HCT116 (cell line): ENCODE results near the gene CCDC87. TPM values are rescaled to one million over a fixed set of nuclear protein-coding genes. Genes with fewer than 3 reads are reported as not detected.

Source experiments
- ATAC-seq: fragments of 200-7000 bp; cut with Tn5 transposase; 2 replicates; pipeline ENCODE4 v1.9.1; 2020; ENCODE audit warnings: mild to moderate bottlenecking, moderate library complexity
- BruUV-seq: library from RNA; stranded (reverse); fragments of 400-500 nt; replicated peaks from 2 replicates; lab custom pipeline; 2021; lab: Mats Ljungman, UMichigan
- CTCF ChIA-PET: fragments of 300-600 bp; sonication (Branson Sonifier 250); formaldehyde crosslinking; loops from one replicate; lab custom pipeline; 2021; ENCODE audit warnings: antibody characterized with exemption; lab: Charles Lee
- POLR2A ChIA-PET: fragments of 300-600, 350-600 bp; sonication (Branson Sonifier 250); formaldehyde crosslinking; loops from one replicate; lab custom pipeline; 2021; ENCODE audit warnings: antibody characterized with exemption; lab: Charles Lee
- RAD21 ChIA-PET, 2 experiments: fragments of 300-600 bp; sonication (Branson Sonifier 250); formaldehyde crosslinking; loops; one replicate each; lab custom pipeline; 2023; ENCODE audit warnings: low total read pairs in 2 of 2; ENCODE audit not compliant: uncharacterized antibody in 2 of 2, unreplicated experiment in 2 of 2, low non-redundant PET in 1 of 2; lab: Charles Lee
- DNase-seq: peaks from one replicate; pipeline ENCODE4 v3.0.0-alpha.2; 2010; ENCODE audit warnings: low read depth, low spot score
- H2AFZ ChIP-seq: fragments of 200-600 bp; shearing (Covaris generic), sonication (generic); 2 replicates; pipeline ENCODE4 v1.6.1; 2017; ENCODE audit warnings: low read depth, mixed run types, mixed read lengths, antibody characterized with exemption, low read length; ENCODE audit not compliant: poor library complexity, severe bottlenecking
- H3K27ac ChIP-seq: 2 replicates; pipeline ENCODE4 v1.5.1; 2012; ENCODE audit warnings: low read depth, low read length
- H3K27me3 ChIP-seq: fragments of 200-600 bp; sonication (generic); 2 replicates; pipeline ENCODE4 v1.6.1; 2016; ENCODE audit warnings: mixed run types, low read length, mixed read lengths; ENCODE audit not compliant: insufficient read depth
- H3K36me3 ChIP-seq, 2 experiments: fragments of 200-500 bp in 1 of 2; fragments of 200-600 bp in 1 of 2; sonication (Bioruptor generic) in 1 of 2; sonication (generic) in 1 of 2; 2 replicates each; pipeline versions ENCODE4 v1.5.1 to v1.6.1; 2014 to 2016; ENCODE audit warnings: low read length in 2 of 2, inconsistent platforms in 1 of 2, mixed read lengths in 1 of 2, mixed run types in 1 of 2; ENCODE audit not compliant: insufficient read depth in 2 of 2, control insufficient read depth in 1 of 2
- H3K4me1 ChIP-seq, 2 experiments: fragments of 200-600 bp in 1 of 2; sonication (generic) in 1 of 2; 2 replicates each; pipeline versions ENCODE4 v1.5.1 to v1.6.1; 2012 to 2017; ENCODE audit warnings: low read length in 2 of 2, inconsistent platforms in 1 of 2, mild to moderate bottlenecking in 1 of 2, mixed read lengths in 1 of 2, mixed run types in 1 of 2, moderate library complexity in 1 of 2; ENCODE audit not compliant: insufficient read depth in 2 of 2, control insufficient read depth in 1 of 2
- H3K4me2 ChIP-seq: fragments of 200-600 bp; sonication (generic); 2 replicates; pipeline ENCODE4 v1.6.1; 2017; ENCODE audit warnings: mixed run types, low read length, mixed read lengths
- H3K4me3 ChIP-seq, 2 experiments: fragments of 200-600 bp in 1 of 2; sonication (generic) in 1 of 2; replicated peaks in 1 of 2; 2 replicates each; pipeline ENCODE4 v1.5.1; 2011 to 2016; ENCODE audit warnings: low read length in 2 of 2, control low read depth in 1 of 2, low read depth in 1 of 2, mild to moderate bottlenecking in 1 of 2, mixed read lengths in 1 of 2, mixed run types in 1 of 2
- H3K79me2 ChIP-seq: fragments of 200-600 bp; sonication (generic); 2 replicates; pipeline ENCODE4 v1.6.1; 2017; ENCODE audit warnings: mild to moderate bottlenecking, mixed run types, low read length, moderate library complexity, mixed read lengths; ENCODE audit not compliant: insufficient read depth
- H3K9ac ChIP-seq: fragments of 200-600 bp; sonication (generic); 2 replicates; pipeline ENCODE4 v1.6.1; 2016; ENCODE audit warnings: low read length, mixed read lengths
- H3K9me2 ChIP-seq: fragments of 200-600 bp; sonication (generic), shearing (Covaris generic); 2 replicates; pipeline ENCODE4 v1.6.1; 2017; ENCODE audit warnings: mixed run types, mild to moderate bottlenecking, moderate library complexity; ENCODE audit not compliant: insufficient read depth
- H3K9me3 ChIP-seq, 2 experiments: fragments of 200-500 bp in 1 of 2; fragments of 200-600 bp in 1 of 2; sonication (Bioruptor generic) in 1 of 2; sonication (generic) in 1 of 2; 2 replicates each; pipeline ENCODE4 v1.6.1; 2014 to 2017; ENCODE audit warnings: low read length in 2 of 2, mixed read lengths in 2 of 2, inconsistent platforms in 1 of 2, low read depth in 1 of 2, mild to moderate bottlenecking in 1 of 2, mixed run types in 1 of 2, moderate library complexity in 1 of 2; ENCODE audit not compliant: control insufficient read depth in 1 of 2, insufficient read depth in 1 of 2
- H4K20me1 ChIP-seq: fragments of 200-600 bp; sonication (generic), shearing (Covaris generic); 2 replicates; pipeline ENCODE4 v1.6.1; 2017; ENCODE audit warnings: mixed run types, mild to moderate bottlenecking, moderate library complexity; ENCODE audit not compliant: insufficient read depth
- ATF3 ChIP-seq: IDR thresholded peaks from 2 replicates; pipeline ENCODE4 v1.6.1; 2012
- CBX3 ChIP-seq: IDR thresholded peaks from 2 replicates; pipeline ENCODE4 v1.6.1; 2012; ENCODE audit warnings: low read depth
- CTCF ChIP-seq, 3 experiments: fragments of 200-600 bp in 1 of 3; sonication (generic) in 1 of 3; IDR thresholded peaks in 2 of 3; conservative IDR thresholded peaks in 1 of 3; 2 replicates each; pipeline ENCODE4 v1.5.1; 2012 to 2017; ENCODE audit warnings: low read depth in 2 of 3, low read length in 2 of 3, antibody characterized with exemption in 1 of 3, borderline replicate concordance in 1 of 3, control low read depth in 1 of 3, mild to moderate bottlenecking in 1 of 3, mixed read lengths in 1 of 3, mixed run types in 1 of 3, moderate library complexity in 1 of 3; ENCODE audit not compliant: insufficient read depth in 1 of 3
- EGR1 ChIP-seq: IDR thresholded peaks from 2 replicates; pipeline ENCODE4 v1.6.1; 2012; ENCODE audit warnings: low read depth
- ELF1 ChIP-seq: IDR thresholded peaks from 2 replicates; pipeline ENCODE4 v1.6.1; 2012; ENCODE audit warnings: low read depth, borderline replicate concordance
- EZH2 ChIP-seq: fragments of 200-600 bp; sonication (generic); IDR thresholded peaks from 2 replicates; pipeline ENCODE4 v1.6.1; 2017; ENCODE audit warnings: antibody characterized with exemption, mixed run types
- EZH2phosphoT487 ChIP-seq: fragments of 200-600 bp; IDR thresholded peaks from 2 replicates; pipeline ENCODE4 v1.6.1; 2018; ENCODE audit warnings: antibody characterized with exemption, borderline replicate concordance
- JUND ChIP-seq: IDR thresholded peaks from 2 replicates; pipeline ENCODE4 v1.6.1; 2012
- MAX ChIP-seq: IDR thresholded peaks from 2 replicates; pipeline ENCODE4 v1.6.1; 2012
- POLR2A ChIP-seq: IDR thresholded peaks from 2 replicates; pipeline ENCODE4 v1.7.0; 2011; ENCODE audit warnings: borderline replicate concordance; ENCODE audit not compliant: insufficient read depth, insufficient read length; ENCODE audit errors: extremely low read depth
- POLR2AphosphoS5 ChIP-seq: IDR thresholded peaks from 2 replicates; pipeline ENCODE4 v1.6.1; 2011; ENCODE audit warnings: mild to moderate bottlenecking, low read depth, low read length, moderate library complexity
- RAD21 ChIP-seq: IDR thresholded peaks from 2 replicates; pipeline ENCODE4 v1.6.1; 2012; ENCODE audit warnings: low read depth, mild to moderate bottlenecking
- REST ChIP-seq: IDR thresholded peaks from 2 replicates; pipeline ENCODE4 v1.6.1; 2012; ENCODE audit warnings: low read depth
- SP1 ChIP-seq: IDR thresholded peaks from 2 replicates; pipeline ENCODE4 v1.6.1; 2012; ENCODE audit warnings: low read depth
- SRF ChIP-seq: IDR thresholded peaks from 2 replicates; pipeline ENCODE4 v1.6.1; 2012; ENCODE audit warnings: low read depth
- TCF7L2 ChIP-seq: IDR thresholded peaks from 2 replicates; pipeline ENCODE4 v1.7.0; 2011; ENCODE audit warnings: borderline replicate concordance, inconsistent platforms; ENCODE audit not compliant: insufficient read depth, insufficient read length; ENCODE audit errors: extremely low read depth
- YY1 ChIP-seq: IDR thresholded peaks from 2 replicates; pipeline ENCODE4 v1.6.1; 2011; ENCODE audit warnings: low read length, low read depth, moderate library complexity, mild to moderate bottlenecking; ENCODE audit not compliant: insufficient replicate concordance; ENCODE audit errors: extremely low read depth
- ZBTB33 ChIP-seq: IDR thresholded peaks from 2 replicates; pipeline ENCODE4 v1.6.1; 2011; ENCODE audit warnings: mild to moderate bottlenecking, low read length, moderate library complexity; ENCODE audit not compliant: insufficient replicate concordance; ENCODE audit errors: extremely low read depth
- ZNF274 ChIP-seq: fragments of 200-500 bp; sonication (Bioruptor generic); IDR thresholded peaks from 2 replicates; pipeline ENCODE4 v1.6.1; 2014; ENCODE audit warnings: mild to moderate bottlenecking, low read depth, low read length, inconsistent platforms
- intact Hi-C: fragments of 100-400 bp; cut with micrococcal nuclease; formaldehyde crosslinking; loops from 2 replicates; pipeline ENCODE4 v1.10.0; 2022
- total RNA-seq: library from RNA; stranded (reverse); gene quantifications from one replicate; pipeline ENCODE4 v1.2.1, GENCODE V29; 2021; ENCODE audit not compliant: unreplicated experiment

CCDC87 gene
- total RNA-seq, 1 experiment from 2014 or later, result 0.39 TPM

GRCh38 chr11:66566221-66566620 is 26.6 kb downstream of the CCDC87 start:
- no peaks in the 10 kb centered on the region for H3K36me3 ChIP-seq
- H4K20me1 ChIP-seq, result no peaks in the 10 kb centered on the region
- BruUV-seq, result no TSS peak
- no peak overlapping the region for H3K27ac ChIP-seq
- no peak for DNase-seq
- no peak for ATAC-seq
- ChIA-PET RAD21 (no interaction called here), CTCF (no interaction called here), POLR2A (no interaction called here)
- H3K79me2 ChIP-seq, result no peaks in the 10 kb centered on the region
- no peaks in the 10 kb centered on the region for H3K4me1 ChIP-seq
- peaks cover 3% of the 10 kb centered on the region; the same call in 1 of the 2 replicates for H3K27me3 ChIP-seq
- H3K4me2 ChIP-seq, result no peak overlapping the region
- no peak overlapping the region for H3K9ac ChIP-seq
- H3K4me3 ChIP-seq, result no peak overlapping the region
- TF ChIP-seq EZH2phosphoT487, result no peak
- TF ChIP-seq ZNF274, result no peak
- no peak for TF ChIP-seq CTCF (IDR thresholded peaks at IDR 0.05 in 2 of 3, conservative IDR thresholded peaks at IDR 0.05 in 1 of 3; ENCODE audit: borderline replicate concordance in 1 of 3, insufficient read depth in 1 of 3, low read depth in 2 of 3, low read length in 2 of 3)
- TF ChIP-seq POLR2AphosphoS5, result no peak
- no peak for TF ChIP-seq TCF7L2
- no peak for TF ChIP-seq REST
- TF ChIP-seq EZH2, result no peak
- no peak for TF ChIP-seq RAD21
- no peak for TF ChIP-seq YY1
- no peak for TF ChIP-seq ELF1
- TF ChIP-seq SRF, result no peak
- no peak for TF ChIP-seq SP1
- no peak for TF ChIP-seq JUND
- TF ChIP-seq ZBTB33, result no peak
- no peak for TF ChIP-seq ATF3
- no peak for TF ChIP-seq CBX3
- TF ChIP-seq MAX, result no peak
- no peak for TF ChIP-seq EGR1
- no peak for TF ChIP-seq POLR2A
- no peaks in the 10 kb centered on the region for H3K9me2 ChIP-seq
- intact Hi-C loops, result no loop called here
- H3K9me3 ChIP-seq, result no peaks in the 10 kb centered on the region
- H2AFZ ChIP-seq, result no peak overlapping the region
